ENCODE data around the gene GLT8D1.
"Not testable (repeated sequence)": the region's sequence is repeated elsewhere in the genome, so short reads cannot be mapped to it uniquely, and the experiment has no call there.

GLT8D1 gene

DNA sequence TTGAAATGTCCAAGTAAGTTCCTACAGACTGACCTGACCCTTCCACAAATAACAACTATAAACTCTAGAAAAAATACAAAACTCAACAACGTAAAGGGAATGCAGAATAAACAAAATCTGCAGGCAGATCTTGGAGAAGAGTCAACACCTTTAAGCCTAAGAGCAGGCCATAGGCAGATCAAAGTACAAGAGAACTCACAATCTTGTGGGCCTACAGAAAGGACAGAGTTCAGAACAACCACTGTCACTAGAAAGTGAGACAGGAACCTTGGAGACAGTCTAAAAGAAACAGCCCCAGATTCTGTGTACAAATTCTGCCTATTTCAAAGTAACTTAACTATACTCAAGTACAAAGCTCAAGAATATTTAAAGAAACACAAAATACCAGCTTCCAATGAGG, 34.1 kb upstream of the GLT8D1 start:
- Histone ChIP-seq H3K27me3 (replicated peaks in 2 of 5; ENCODE audit: control insufficient read depth in 4 of 5, insufficient read depth in 5 of 5, low read length in 4 of 5) (no peaks in the 10 kb centered on the region), H3K36me3 (ENCODE audit: control insufficient read depth in 4 of 4, insufficient read depth in 4 of 4, low read length in 3 of 4) (peaks cover 21 to 68% (median 33%) of the 10 kb centered on the region in 4 experiments), H3K27ac (ENCODE audit: insufficient read depth in 1 of 2, low read depth in 1 of 2, low read length in 2 of 2, poor library complexity in 1 of 2, severe bottlenecking in 2 of 2) (no peak overlapping the region), H3K4me3 (ENCODE audit: control insufficient read depth in 1 of 7, extremely low read depth in 1 of 7, insufficient read depth in 4 of 7, low read depth in 2 of 7, low read length in 6 of 7) (no peak overlapping the region), H3K9me3 (ENCODE audit: control extremely low read depth in 1 of 5, control insufficient read depth in 4 of 5, insufficient read depth in 2 of 5, low read depth in 1 of 5, low read length in 4 of 5) (peaks cover 0 to 1% (median 0%) of the 10 kb centered on the region in 5 experiments), H3K4me1 (ENCODE audit: control extremely low read depth in 1 of 4, control insufficient read depth in 4 of 4, insufficient read depth in 4 of 4, low read length in 3 of 4) (no peaks in the 10 kb centered on the region)
- no peak for DNase-seq
- 91% methylated on average over 1 of the region's 1 CpG for WGBS (ENCODE audit: insufficient coverage)
- ChIA-PET POLR2A (no interaction called here), CTCF (interaction anchor here (0.6 kb wide), 1 partner anchor 21 kb away, joined by 3 read pairs; no protein-coding TSS in a partner anchor)

DNA sequence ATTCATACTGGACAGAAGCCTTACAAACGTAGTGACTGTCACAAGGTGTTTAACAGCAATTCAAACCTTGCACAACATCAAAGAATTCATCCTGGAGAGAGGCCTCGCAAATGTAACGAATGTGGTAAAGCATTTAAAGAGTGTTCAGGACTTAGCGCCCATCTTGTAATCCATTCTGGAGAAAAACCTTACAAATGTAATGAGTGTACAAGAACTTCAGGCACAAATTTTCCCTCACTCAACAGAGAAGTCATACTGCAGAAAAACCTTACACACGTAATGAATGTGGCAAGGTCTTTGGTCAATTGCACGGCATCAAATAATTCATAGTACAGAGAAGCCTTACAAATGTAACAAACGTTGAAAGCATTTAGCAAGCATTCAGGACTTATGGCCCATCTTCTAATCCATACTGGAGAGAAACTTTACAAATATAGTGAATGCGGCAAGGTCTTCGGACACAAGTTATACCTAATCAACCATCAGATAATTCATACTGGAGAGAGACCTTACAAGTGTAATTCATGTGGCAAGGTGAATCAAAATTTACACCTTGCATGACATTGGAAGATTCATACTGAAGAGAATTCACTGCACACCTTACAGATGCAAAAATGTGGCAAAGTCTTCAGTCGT, 27.8 kb upstream of the GLT8D1 start:
- Histone ChIP-seq H3K36me3 (ENCODE audit: control insufficient read depth in 4 of 4, insufficient read depth in 4 of 4, low read length in 3 of 4) (peaks cover 17 to 68% (median 40%) of the 10 kb centered on the region in 4 experiments), H3K4me3 (ENCODE audit: control insufficient read depth in 1 of 7, extremely low read depth in 1 of 7, insufficient read depth in 4 of 7, low read depth in 2 of 7, low read length in 6 of 7) (no peak overlapping the region), H3K27me3 (replicated peaks in 2 of 5; ENCODE audit: control insufficient read depth in 4 of 5, insufficient read depth in 5 of 5, low read length in 4 of 5) (no peaks in the 10 kb centered on the region), H3K27ac (ENCODE audit: insufficient read depth in 1 of 2, low read depth in 1 of 2, low read length in 2 of 2, poor library complexity in 1 of 2, severe bottlenecking in 2 of 2) (no peak overlapping the region), H3K4me1 (ENCODE audit: control extremely low read depth in 1 of 4, control insufficient read depth in 4 of 4, insufficient read depth in 4 of 4, low read length in 3 of 4) (no peaks in the 10 kb centered on the region), H3K9me3 (ENCODE audit: control extremely low read depth in 1 of 5, control insufficient read depth in 4 of 5, insufficient read depth in 2 of 5, low read depth in 1 of 5, low read length in 4 of 5) (peaks cover 3 to 24% (median 7%) of the 10 kb centered on the region in 5 experiments)
- ChIA-PET POLR2A (no interaction called here), CTCF (no interaction called here)
- no peak for DNase-seq
- WGBS (ENCODE audit: insufficient coverage), result 100% methylated on average over 1 of the region's 10 CpGs

DNA sequence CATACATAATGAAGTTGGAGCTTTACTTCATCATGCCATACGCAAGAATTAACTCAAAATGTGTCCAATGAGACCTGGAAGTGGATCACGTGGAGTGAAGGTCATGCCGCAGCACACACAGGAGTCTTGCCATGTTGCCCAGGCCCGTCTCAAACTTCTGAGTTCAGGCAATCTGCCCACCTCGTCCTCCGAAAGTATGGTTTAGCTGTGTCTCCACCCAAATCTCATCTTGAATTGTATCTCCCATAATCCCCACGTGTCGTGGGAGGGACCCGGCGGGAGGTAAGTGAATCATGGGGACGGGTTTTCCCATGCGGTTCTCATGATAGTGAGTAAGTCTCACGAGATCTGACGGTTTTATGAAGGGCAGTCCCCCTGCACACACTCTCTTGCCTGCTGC, 26.0 kb upstream of the GLT8D1 start:
- no peak overlapping the region for H3K27ac ChIP-seq (ENCODE audit: insufficient read depth in 1 of 2, low read depth in 1 of 2, low read length in 2 of 2, poor library complexity in 1 of 2, severe bottlenecking in 2 of 2)
- no peaks in the 10 kb centered on the region for H3K4me1 ChIP-seq (ENCODE audit: control extremely low read depth in 1 of 4, control insufficient read depth in 4 of 4, insufficient read depth in 4 of 4, low read length in 3 of 4)
- ChIA-PET CTCF (no interaction called here), POLR2A (no interaction called here)
- WGBS (ENCODE audit: insufficient coverage), result 94% methylated on average over 14 of the region's 14 CpGs
- H3K36me3 ChIP-seq (ENCODE audit: control insufficient read depth in 4 of 4, insufficient read depth in 4 of 4, low read length in 3 of 4), result peaks cover 22 to 66% (median 35%) of the 10 kb centered on the region in 4 experiments
- DNase-seq, result no peak
- H3K27me3 ChIP-seq (replicated peaks in 2 of 5; ENCODE audit: control insufficient read depth in 4 of 5, insufficient read depth in 5 of 5, low read length in 4 of 5), result no peaks in the 10 kb centered on the region
- H3K4me3 ChIP-seq (ENCODE audit: control insufficient read depth in 1 of 7, extremely low read depth in 1 of 7, insufficient read depth in 4 of 7, low read depth in 2 of 7, low read length in 6 of 7), result no peak overlapping the region
- H3K9me3 ChIP-seq (ENCODE audit: control extremely low read depth in 1 of 5, control insufficient read depth in 4 of 5, insufficient read depth in 2 of 5, low read depth in 1 of 5, low read length in 4 of 5), result peaks cover 3 to 27% (median 10%) of the 10 kb centered on the region in 5 experiments

DNA sequence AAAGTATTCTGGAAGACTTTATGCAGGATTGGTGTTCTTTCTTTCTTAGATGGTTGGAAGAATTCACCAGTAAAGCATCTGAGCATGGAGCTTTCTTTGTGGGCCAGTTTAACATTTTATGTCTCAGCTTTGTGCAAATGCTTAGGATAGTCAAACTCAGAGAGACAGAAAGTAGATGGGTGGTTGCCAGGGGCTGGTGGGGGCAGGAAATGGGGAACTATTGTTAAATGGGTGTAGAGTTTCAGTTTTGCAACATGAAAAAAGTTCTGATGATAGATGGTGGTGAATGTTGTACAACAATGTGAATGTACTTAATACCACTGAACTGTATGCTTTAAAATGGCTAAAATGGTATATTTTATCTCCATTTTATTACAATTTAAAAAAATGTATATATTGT, 25.1 kb upstream of the GLT8D1 start:
- ChIA-PET CTCF (no interaction called here), POLR2A (no interaction called here)
- H3K4me3 ChIP-seq (ENCODE audit: control insufficient read depth in 1 of 7, extremely low read depth in 1 of 7, insufficient read depth in 4 of 7, low read depth in 2 of 7, low read length in 6 of 7), result no peak overlapping the region
- H3K27me3 ChIP-seq (replicated peaks in 2 of 5; ENCODE audit: control insufficient read depth in 4 of 5, insufficient read depth in 5 of 5, low read length in 4 of 5), result no peaks in the 10 kb centered on the region
- H3K4me1 ChIP-seq (ENCODE audit: control extremely low read depth in 1 of 4, control insufficient read depth in 4 of 4, insufficient read depth in 4 of 4, low read length in 3 of 4), result no peaks in the 10 kb centered on the region
- peaks cover 3 to 27% (median 10%) of the 10 kb centered on the region in 5 experiments for H3K9me3 ChIP-seq (ENCODE audit: control extremely low read depth in 1 of 5, control insufficient read depth in 4 of 5, insufficient read depth in 2 of 5, low read depth in 1 of 5, low read length in 4 of 5)
- DNase-seq, result no peak
- H3K36me3 ChIP-seq (ENCODE audit: control insufficient read depth in 4 of 4, insufficient read depth in 4 of 4, low read length in 3 of 4), result peaks cover 22 to 63% (median 34%) of the 10 kb centered on the region in 4 experiments
- H3K27ac ChIP-seq (ENCODE audit: insufficient read depth in 1 of 2, low read depth in 1 of 2, low read length in 2 of 2, poor library complexity in 1 of 2, severe bottlenecking in 2 of 2), result no peak overlapping the region

DNA sequence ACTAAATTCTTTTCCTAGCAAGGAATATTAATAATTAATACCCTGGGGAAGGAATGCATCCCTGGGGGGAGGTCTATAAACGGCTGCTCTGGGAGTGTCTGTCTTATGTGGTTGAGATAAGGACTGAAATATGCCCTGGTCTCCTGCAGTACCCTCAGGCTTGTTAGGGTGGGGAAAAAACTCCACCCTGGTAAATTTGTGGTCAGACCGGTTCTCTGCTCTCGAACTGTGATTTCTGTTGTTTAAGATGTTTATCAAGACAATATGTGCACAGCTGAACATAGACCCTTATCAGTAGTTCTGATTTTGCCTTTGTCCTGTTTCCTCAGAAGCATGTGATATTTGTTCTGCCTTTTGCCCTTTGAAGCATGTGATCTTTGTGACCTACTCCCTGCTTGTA, 23.2 kb upstream of the GLT8D1 start:
- H3K27ac ChIP-seq (ENCODE audit: insufficient read depth in 1 of 2, low read depth in 1 of 2, low read length in 2 of 2, poor library complexity in 1 of 2, severe bottlenecking in 2 of 2); H3K4me1 ChIP-seq (ENCODE audit: control extremely low read depth in 1 of 4, control insufficient read depth in 4 of 4, insufficient read depth in 4 of 4, low read length in 3 of 4); H3K4me3 ChIP-seq (ENCODE audit: control insufficient read depth in 1 of 7, extremely low read depth in 1 of 7, insufficient read depth in 4 of 7, low read depth in 2 of 7, low read length in 6 of 7); POLR2A ChIA-PET; H3K27me3 ChIP-seq (replicated peaks in 2 of 5; ENCODE audit: control insufficient read depth in 4 of 5, insufficient read depth in 5 of 5, low read length in 4 of 5); DNase-seq: not testable (repeated sequence)
- Histone ChIP-seq H3K9me3 (ENCODE audit: control extremely low read depth in 1 of 5, control insufficient read depth in 4 of 5, insufficient read depth in 2 of 5, low read depth in 1 of 5, low read length in 4 of 5) (peaks cover 3 to 27% (median 10%) of the 10 kb centered on the region in 5 experiments), H3K36me3 (ENCODE audit: control insufficient read depth in 4 of 4, insufficient read depth in 4 of 4, low read length in 3 of 4) (peaks cover 15 to 47% (median 25%) of the 10 kb centered on the region in 4 experiments)
- no CpG with 5 or more reads among the region's 3 CpGs for WGBS (ENCODE audit: insufficient coverage)
- CTCF ChIA-PET, result interaction anchor here (1.3 kb wide), 1 partner anchor 14 kb away, joined by 4 read pairs; no protein-coding TSS in a partner anchor

DNA sequence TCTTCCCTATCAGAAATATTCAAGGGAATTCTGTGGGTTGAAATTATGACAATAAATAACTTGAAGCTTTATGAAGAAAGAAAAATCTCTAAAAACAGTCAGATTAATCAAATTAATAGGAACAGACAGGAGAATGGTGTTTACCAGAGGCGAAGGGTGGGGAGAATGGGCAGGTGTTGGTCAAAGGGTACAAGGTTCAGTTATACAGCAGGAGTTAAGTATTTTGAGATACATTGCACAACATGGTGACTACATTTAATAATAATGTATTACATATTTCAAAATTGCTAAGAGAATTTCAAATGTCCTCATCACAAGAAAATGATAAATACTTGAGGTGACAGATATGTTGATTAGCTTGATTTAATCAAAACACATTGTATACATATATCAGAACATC, 18.9 kb upstream of the GLT8D1 start:
- no peak for DNase-seq
- no peak overlapping the region for H3K4me3 ChIP-seq (ENCODE audit: control insufficient read depth in 1 of 7, extremely low read depth in 1 of 7, insufficient read depth in 4 of 7, low read depth in 2 of 7, low read length in 6 of 7)
- peaks cover 0 to 9% (median 0%) of the 10 kb centered on the region in 5 experiments for H3K9me3 ChIP-seq (ENCODE audit: control extremely low read depth in 1 of 5, control insufficient read depth in 4 of 5, insufficient read depth in 2 of 5, low read depth in 1 of 5, low read length in 4 of 5)
- peaks cover 3 to 15% (median 6%) of the 10 kb centered on the region in 4 experiments for H3K36me3 ChIP-seq (ENCODE audit: control insufficient read depth in 4 of 4, insufficient read depth in 4 of 4, low read length in 3 of 4)
- H3K27me3 ChIP-seq (replicated peaks in 2 of 5; ENCODE audit: control insufficient read depth in 4 of 5, insufficient read depth in 5 of 5, low read length in 4 of 5), result no peaks in the 10 kb centered on the region
- peaks cover 3 to 25% (median 15%) of the 10 kb centered on the region in 4 experiments for H3K4me1 ChIP-seq (ENCODE audit: control extremely low read depth in 1 of 4, control insufficient read depth in 4 of 4, insufficient read depth in 4 of 4, low read length in 3 of 4)
- POLR2A ChIA-PET, result no interaction called here
- CTCF ChIA-PET, result no interaction called here
- no peak overlapping the region for H3K27ac ChIP-seq (ENCODE audit: insufficient read depth in 1 of 2, low read depth in 1 of 2, low read length in 2 of 2, poor library complexity in 1 of 2, severe bottlenecking in 2 of 2)
- no CpG with 5 or more reads among the region's 1 CpG for WGBS (ENCODE audit: insufficient coverage)

DNA sequence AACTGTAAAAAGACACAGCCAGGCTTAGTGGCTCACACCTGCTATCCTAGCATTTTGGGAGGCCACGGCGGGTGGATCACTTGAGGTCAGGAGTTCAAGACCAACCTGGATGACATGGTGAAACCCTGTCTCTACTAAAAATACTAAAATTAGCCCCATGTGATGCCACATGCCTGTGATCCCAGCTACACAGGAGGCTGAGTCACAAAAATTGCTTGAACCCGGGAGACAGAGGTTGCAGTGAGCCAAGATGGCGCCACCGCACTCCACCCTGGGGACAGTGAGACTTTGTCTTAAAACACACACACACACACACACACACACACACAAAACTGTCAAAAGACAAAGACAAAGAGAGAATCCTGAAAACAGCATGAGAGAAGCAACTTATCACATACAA, 18.3 kb upstream of the GLT8D1 start:
- no peak for DNase-seq
- Histone ChIP-seq H3K27me3 (replicated peaks in 2 of 5; ENCODE audit: control insufficient read depth in 4 of 5, insufficient read depth in 5 of 5, low read length in 4 of 5) (no peaks in the 10 kb centered on the region), H3K4me3 (ENCODE audit: control insufficient read depth in 1 of 7, extremely low read depth in 1 of 7, insufficient read depth in 4 of 7, low read depth in 2 of 7, low read length in 6 of 7) (no peak overlapping the region), H3K27ac (ENCODE audit: insufficient read depth in 1 of 2, low read depth in 1 of 2, low read length in 2 of 2, poor library complexity in 1 of 2, severe bottlenecking in 2 of 2) (no peak overlapping the region), H3K9me3 (ENCODE audit: control extremely low read depth in 1 of 5, control insufficient read depth in 4 of 5, insufficient read depth in 2 of 5, low read depth in 1 of 5, low read length in 4 of 5) (peaks cover 0 to 9% (median 0%) of the 10 kb centered on the region in 5 experiments), H3K36me3 (ENCODE audit: control insufficient read depth in 4 of 4, insufficient read depth in 4 of 4, low read length in 3 of 4) (peaks cover 4 to 18% (median 8%) of the 10 kb centered on the region in 4 experiments), H3K4me1 (ENCODE audit: control extremely low read depth in 1 of 4, control insufficient read depth in 4 of 4, insufficient read depth in 4 of 4, low read length in 3 of 4) (peaks cover 3 to 25% (median 15%) of the 10 kb centered on the region in 4 experiments)
- CTCF ChIA-PET, result no interaction called here
- POLR2A ChIA-PET, result no interaction called here
- WGBS (ENCODE audit: insufficient coverage), result 100% methylated on average over 2 of the region's 5 CpGs

Measured in common myeloid progenitor, CD34-positive (primary cell).